ENCODE measurements around the gene LONRF2.

GRCh38 chr2:100252811-100253698 lies 69.2 kb downstream of the LONRF2 start:
- TF ChIP-seq CTCF (conservative IDR thresholded peaks at IDR 0.05; ENCODE audit: low read depth, low read length) (no peak), EZH2 (IDR thresholded peaks at IDR 0.05; ENCODE audit: low read length, unreplicated experiment) (no peak)
